Panc1 (cell line): ENCODE results near the gene GGTLC1. TPM values are rescaled to one million over a fixed set of nuclear protein-coding genes. Genes with fewer than 3 reads are reported as not detected.

Source experiments
- ATAC-seq: fragments of 200-7000 bp; cut with Tn5 transposase; 2 replicates; pipeline ENCODE4 v1.9.1; 2020; ENCODE audit warnings: mild to moderate bottlenecking, moderate library complexity
- BruUV-seq: library from RNA; stranded (reverse); fragments of 400-500 nt; replicated peaks from 2 replicates; lab custom pipeline; 2021; lab: Mats Ljungman, UMichigan
- CTCF ChIA-PET: fragments of 300-600 bp; sonication (Branson Sonifier 250); formaldehyde crosslinking; loops from one replicate; lab custom pipeline; 2022; ENCODE audit warnings: antibody characterized with exemption; lab: Charles Lee
- POLR2A ChIA-PET: fragments of 300-600 bp; sonication (Branson Sonifier 250); formaldehyde crosslinking; loops from one replicate; lab custom pipeline; 2022; ENCODE audit warnings: antibody characterized with exemption; lab: Charles Lee
- DNase-seq: peaks from one replicate; pipeline ENCODE4 v3.0.0-alpha.2; 2010; ENCODE audit warnings: low read depth, low spot score
- H3K27ac ChIP-seq: 2 replicates; pipeline ENCODE4 v1.5.1; 2011; ENCODE audit warnings: mild to moderate bottlenecking, low read length, inconsistent platforms
- H3K27me3 ChIP-seq: fragments of 200-500 bp; sonication (Bioruptor generic); 2 replicates; pipeline ENCODE4 v1.6.0; 2014; ENCODE audit warnings: low read length, inconsistent platforms; ENCODE audit not compliant: control insufficient read depth, insufficient read depth
- H3K36me3 ChIP-seq: fragments of 200-500 bp; sonication (Bioruptor generic); 2 replicates; pipeline ENCODE4 v1.5.1; 2014; ENCODE audit warnings: inconsistent platforms, mild to moderate bottlenecking, low read length, moderate library complexity; ENCODE audit not compliant: control insufficient read depth, insufficient read depth
- H3K4me1 ChIP-seq: 2 replicates; pipeline ENCODE4 v1.5.1; 2011; ENCODE audit warnings: inconsistent platforms, mild to moderate bottlenecking, low read length, moderate library complexity; ENCODE audit not compliant: control insufficient read depth, insufficient read depth
- H3K4me3 ChIP-seq, 2 experiments: 2 replicates each; pipeline ENCODE4 v1.5.1; 2011 to 2012; ENCODE audit warnings: low read depth in 2 of 2, low read length in 2 of 2, mild to moderate bottlenecking in 2 of 2, inconsistent platforms in 1 of 2, moderate library complexity in 1 of 2
- H3K9me3 ChIP-seq: fragments of 200-500 bp; sonication (Bioruptor generic); 2 replicates; pipeline ENCODE4 v1.5.1; 2014; ENCODE audit warnings: low read depth, mild to moderate bottlenecking, inconsistent platforms, low read length, moderate library complexity; ENCODE audit not compliant: control insufficient read depth, insufficient read depth
- CTCF ChIP-seq: fragments of 450-650 bp; IDR thresholded peaks from 2 replicates; pipeline ENCODE4 v1.5.1; 2017; ENCODE audit warnings: mild to moderate bottlenecking
- POLR2AphosphoS5 ChIP-seq: IDR thresholded peaks from 2 replicates; pipeline ENCODE4 v1.6.1; 2012; ENCODE audit warnings: mild to moderate bottlenecking, low read depth, low read length, moderate library complexity
- REST ChIP-seq, 2 experiments: IDR thresholded peaks; 2 replicates each; pipeline ENCODE4 v1.6.1; 2011 to 2012; ENCODE audit warnings: low read depth in 2 of 2, control low read depth in 1 of 2, low read length in 1 of 2, mild to moderate bottlenecking in 1 of 2, moderate library complexity in 1 of 2; ENCODE audit not compliant: insufficient read depth in 1 of 2
- SIN3A ChIP-seq: IDR thresholded peaks from 2 replicates; pipeline ENCODE4 v1.6.1; 2012; ENCODE audit warnings: low read depth, mild to moderate bottlenecking, low read length, moderate library complexity, borderline replicate concordance; ENCODE audit not compliant: insufficient read depth
- TCF7L2 ChIP-seq: IDR thresholded peaks from 2 replicates; pipeline ENCODE4 v1.6.1; 2011; ENCODE audit warnings: mild to moderate bottlenecking, low read depth, low read length, inconsistent platforms
- in situ Hi-C: cut with HindIII; loops from 2 replicates; pipeline ENCODE4 v1.10.0; 2016; ENCODE audit warnings: low sequenced_read_pairs, low pct_unique_long_range_greater_than_20kb
- intact Hi-C: fragments of 100-400 bp; cut with micrococcal nuclease; formaldehyde crosslinking; loops from one replicate; pipeline ENCODE4 v1.10.0; 2022; ENCODE audit not compliant: unreplicated experiment
- total RNA-seq: library from RNA; stranded (reverse); gene quantifications from one replicate; pipeline ENCODE4 v1.2.1, GENCODE V29; 2021; ENCODE audit not compliant: unreplicated experiment

GGTLC1 gene
- total RNA-seq, 1 experiment from 2014 or later: 0.18 TPM

- Histone ChIP-seq H3K27ac (no peak overlapping the region), H3K27me3 (peaks cover 5% of the 10 kb centered on the region; the same call in 1 of the 2 replicates), H3K4me3 (no peak overlapping the region), H3K9me3 (no peaks in the 10 kb centered on the region), H3K36me3 (no peaks in the 10 kb centered on the region; the same call in 1 of the 2 replicates), H3K4me1 (no peaks in the 10 kb centered on the region)
- intact Hi-C loops (no loop called here), in situ Hi-C loops (no loop called here)
- ATAC-seq (no peak), DNase-seq (no peak)
- no TSS peak for BruUV-seq
- ChIA-PET POLR2A (no interaction called here), CTCF (no interaction called here)
- TF ChIP-seq SIN3A: no peak
- no peak for TF ChIP-seq CTCF
- no peak for TF ChIP-seq POLR2AphosphoS5
- no peak for TF ChIP-seq REST (IDR thresholded peaks at IDR 0.05; ENCODE audit: insufficient read depth in 1 of 2, low read depth in 2 of 2, low read length in 1 of 2)
- TF ChIP-seq TCF7L2: no peak
Measured at GRCh38 chr20:23971310-23971709, 17.3 kb downstream of the GGTLC1 start.

- in situ Hi-C loops (no loop called here), intact Hi-C loops (no loop called here)
- no peaks in the 10 kb centered on the region; the same call in 1 of the 2 replicates for H3K36me3 ChIP-seq
- DNase-seq (no peak), ATAC-seq (no peak)
- no TSS peak for BruUV-seq
- H3K27me3 ChIP-seq: peaks cover 5% of the 10 kb centered on the region; the same call in 1 of the 2 replicates
- TF ChIP-seq REST (IDR thresholded peaks at IDR 0.05; ENCODE audit: insufficient read depth in 1 of 2, low read depth in 2 of 2, low read length in 1 of 2) (no peak), CTCF (no peak), TCF7L2 (no peak), POLR2AphosphoS5 (no peak), SIN3A (no peak)
- H3K27ac ChIP-seq: no peak overlapping the region
- H3K4me1 ChIP-seq: no peaks in the 10 kb centered on the region
- no peaks in the 10 kb centered on the region for H3K9me3 ChIP-seq
- CTCF ChIA-PET: no interaction called here
- H3K4me3 ChIP-seq: no peak overlapping the region
- POLR2A ChIA-PET: no interaction called here
Measured at GRCh38 chr20:23970049-23970448, 18.5 kb downstream of the GGTLC1 start.
